Stimulated activated CD4-positive, alpha-beta T cell treated with anti-CD3 and anti-CD28 coated beads, TNF-alpha, amount 100 ng/mL, for 1 hour (primary cell): Measurements from ENCODE around the gene CYP3A5.
"Not testable (repeated sequence)": the region's sequence is repeated elsewhere in the genome, so short reads cannot be mapped to it uniquely, and the experiment has no call there.

Source experiments
- DNase-seq, 3 donors: peaks; one replicate each; pipeline ENCODE4 v3.0.0-alpha.2; 2020; ENCODE audit warnings: low read depth in 3 of 3, low spot score in 1 of 3

CYP3A5 gene

GRCh38 chr7:99643464-99643863 is 36.3 kb downstream of the CYP3A5 start:
- no peak for DNase-seq

- DNase-seq = no peak
These were observed 37.8 kb downstream of the CYP3A5 start for GRCh38 chr7:99642027-99642426.

GRCh38 chr7:99639267-99639666 is 40.5 kb downstream of the CYP3A5 start:
- no peak for DNase-seq

GRCh38 chr7:99638731-99639130 is 41.1 kb downstream of the CYP3A5 start:
- no peak for DNase-seq

GRCh38 chr7:99637414-99637813 is 42.4 kb downstream of the CYP3A5 start:
- DNase-seq = not testable (repeated sequence)

GRCh38 chr7:99631295-99632109 is 48.3 kb downstream of the CYP3A5 start:
- no peak for DNase-seq

GRCh38 chr7:99629643-99630042 is 50.2 kb downstream of the CYP3A5 start:
- no peak for DNase-seq

GRCh38 chr7:99628471-99629465 is 51.0 kb downstream of the CYP3A5 start:
- DNase-seq = no peak

GRCh38 chr7:99627513-99627912 is 52.3 kb downstream of the CYP3A5 start:
- DNase-seq = no peak

- DNase-seq = no peak
These were observed 53.1 kb downstream of the CYP3A5 start for GRCh38 chr7:99626661-99627060.

GRCh38 chr7:99625961-99626360 is 53.8 kb downstream of the CYP3A5 start:
- no peak for DNase-seq

- no peak for DNase-seq
These were observed 54.5 kb downstream of the CYP3A5 start for GRCh38 chr7:99625321-99625720.

- peak; percentile 4 to 28 (median 24) for DNase-seq
These were observed 55.3 kb downstream of the CYP3A5 start for GRCh38 chr7:99624484-99624883.

GRCh38 chr7:99623702-99624447 is 55.9 kb downstream of the CYP3A5 start:
- no peak for DNase-seq

GRCh38 chr7:99623091-99623693 is 56.6 kb downstream of the CYP3A5 start:
- DNase-seq = no peak

GRCh38 chr7:99622596-99622995 is 57.2 kb downstream of the CYP3A5 start:
- DNase-seq = no peak

GRCh38 chr7:99621271-99621670 is 58.5 kb downstream of the CYP3A5 start:
- DNase-seq = no peak

- DNase-seq = no peak
These were observed 60.1 kb downstream of the CYP3A5 start for GRCh38 chr7:99619571-99620130.

- no peak for DNase-seq
These were observed 61.1 kb downstream of the CYP3A5 start for GRCh38 chr7:99618726-99619125.

GRCh38 chr7:99617192-99617781 is 62.5 kb downstream of the CYP3A5 start:
- DNase-seq = no peak
